Testis (tissue), 2 donors: ENCODE results near the gene MKS1.

Experiments used
- CTCF ChIP-seq, 3 experiments: fragments of 450-650 bp in 2 of 3; fragments of 200-600 bp in 1 of 3; sonication (generic) in 1 of 3; IDR thresholded peaks; one replicate each; pipeline ENCODE4 v1.5.1; 2016 to 2019; ENCODE audit warnings: antibody characterized with exemption in 3 of 3, mild to moderate bottlenecking in 2 of 3, moderate library complexity in 1 of 3
- POLR2A ChIP-seq: fragments of 450-650 bp; IDR thresholded peaks from one replicate; pipeline ENCODE4 v1.6.1; 2017; ENCODE audit warnings: antibody characterized with exemption, mild to moderate bottlenecking, moderate library complexity

DNA sequence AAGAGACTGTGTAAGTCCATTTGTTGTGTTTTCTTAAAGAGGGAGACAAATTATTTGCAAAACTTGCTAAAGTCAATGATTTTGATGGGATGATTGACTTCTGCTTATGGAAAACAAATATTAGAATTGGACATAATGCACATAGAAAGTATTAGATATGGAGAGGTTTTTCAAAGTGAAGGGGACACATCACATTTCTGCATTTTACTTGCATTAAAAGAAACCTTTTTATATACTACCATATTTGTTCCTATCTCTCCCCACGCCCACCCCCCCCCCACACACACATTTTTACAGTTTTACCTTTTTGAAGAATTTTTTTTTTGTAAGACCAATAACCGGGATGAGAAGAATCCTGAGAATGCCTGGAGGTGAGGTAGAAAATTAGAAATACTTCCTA lies 60.9 kb downstream of the MKS1 start:
- TF ChIP-seq CTCF (IDR thresholded peaks at IDR 0.05) = no peak
- no peak for TF ChIP-seq POLR2A
